Measurements from ENCODE around the gene SLX4IP. TPM values are rescaled to one million over a fixed set of nuclear protein-coding genes. Genes with fewer than 3 reads are reported as not detected.
A peak's percentile ranks its signal among the peaks of the same experiment; 100 is the strongest.

Gene SLX4IP
- polyA plus RNA-seq, 12 donors = 3.6 to 8.8 (median 5.2) TPM; not detected in 1

- no peak for DNase-seq
Measured at GRCh38 chr20:10495173-10495572, 60.1 kb downstream of the SLX4IP start.

GRCh38 chr20:10496465-10496864 lies 61.4 kb downstream of the SLX4IP start:
- DNase-seq = no peak

GRCh38 chr20:10497283-10497682 lies 62.2 kb downstream of the SLX4IP start:
- no peak for DNase-seq

GRCh38 chr20:10497791-10498190 lies 62.7 kb downstream of the SLX4IP start:
- DNase-seq = no peak

- no peak for DNase-seq
Measured at GRCh38 chr20:10498200-10498599, 63.1 kb downstream of the SLX4IP start.

GRCh38 chr20:10501402-10501801 lies 66.3 kb downstream of the SLX4IP start:
- no peak for DNase-seq

GRCh38 chr20:10502098-10502526 lies 67.0 kb downstream of the SLX4IP start:
- no peak for DNase-seq

- peak; percentile 58 for DNase-seq
Measured at GRCh38 chr20:10504608-10504993, 69.5 kb downstream of the SLX4IP start.

GRCh38 chr20:10504994-10505730 lies 70.1 kb downstream of the SLX4IP start:
- peak; percentile 65 for DNase-seq

GRCh38 chr20:10505827-10506226 lies 70.7 kb downstream of the SLX4IP start:
- DNase-seq = no peak

GRCh38 chr20:10507052-10507451 lies 71.9 kb downstream of the SLX4IP start:
- no peak for DNase-seq

- no peak for DNase-seq
Measured at GRCh38 chr20:10508060-10508459, 73.0 kb downstream of the SLX4IP start.

- peak; percentile 58 for DNase-seq
Measured at GRCh38 chr20:10508468-10509251, 73.6 kb downstream of the SLX4IP start.

GRCh38 chr20:10509376-10509775 lies 74.3 kb downstream of the SLX4IP start:
- DNase-seq = no peak

GRCh38 chr20:10510216-10510615 lies 75.1 kb downstream of the SLX4IP start:
- no peak for DNase-seq

- no peak for DNase-seq
Measured at GRCh38 chr20:10511170-10511508, 76.0 kb downstream of the SLX4IP start.

- DNase-seq = peak; percentile 58
Measured at GRCh38 chr20:10511509-10512251, 76.6 kb downstream of the SLX4IP start.

- DNase-seq = no peak
Measured at GRCh38 chr20:10513061-10513460, 78.0 kb downstream of the SLX4IP start.

GRCh38 chr20:10513931-10514575 lies 78.9 kb downstream of the SLX4IP start:
- DNase-seq = no peak

GRCh38 chr20:10516529-10516928 lies 81.4 kb downstream of the SLX4IP start:
- DNase-seq = no peak

- DNase-seq = no peak
Measured at GRCh38 chr20:10519361-10520046, 84.4 kb downstream of the SLX4IP start.

Measured in muscle of arm (tissue), 12 donors.